G401 (cell line): ENCODE results near the gene SKIC2. TPM values are rescaled to one million over a fixed set of nuclear protein-coding genes. Genes with fewer than 3 reads are reported as not detected.

Experiments used
- total RNA-seq: library from RNA; depleted of rRNA; stranded (reverse); fragments of >200 nt; shearing (Covaris generic); gene quantifications from 2 replicates; pipeline ENCODE4 v1.2.3, GENCODE V29; 2014; rRNA removed

SKIC2 gene
- total RNA-seq, 1 experiment from 2014 or later: 41.0 TPM

Other genes starting within 250 kb of the SKIC2 start
- not detected in 2 replicates for gene LY6G6D, start 243.8 kb upstream of the SKIC2 start, total RNA-seq
- not detected in 2 replicates for gene LY6G6C, start 237.4 kb upstream of the SKIC2 start, total RNA-seq
- not detected in 2 replicates for gene MPIG6B, start 235.8 kb upstream of the SKIC2 start, total RNA-seq
- 141 and 183 TPM in 2 replicates for gene DDAH2, start 229.9 kb upstream of the SKIC2 start, total RNA-seq
- 868 and 869 TPM in 2 replicates for gene CLIC1, start 222.6 kb upstream of the SKIC2 start, total RNA-seq
- 3.2 and 7.1 TPM in 2 replicates for gene MSH5, start 219.2 kb upstream of the SKIC2 start, total RNA-seq
- gene SAPCD1, start 196.5 kb upstream of the SKIC2 start, total RNA-seq: 13.0 and 15.4 TPM in 2 replicates
- 0.78 and 1.7 TPM in 2 replicates for gene VWA7, start 181.8 kb upstream of the SKIC2 start, total RNA-seq
- 133 and 152 TPM in 2 replicates for gene VARS1, start 163.4 kb upstream of the SKIC2 start, total RNA-seq
- gene LSM2, start 152.2 kb upstream of the SKIC2 start, total RNA-seq: 64.0 and 104 TPM in 2 replicates
- 0.75 and 0.98 TPM in 2 replicates for gene HSPA1L, start 143.9 kb upstream of the SKIC2 start, total RNA-seq
- 0.25 TPM in 1 of 2 replicates, not detected in the other for gene HSPA1A, start 143.6 kb upstream of the SKIC2 start, total RNA-seq
- gene HSPA1B, start 131.4 kb upstream of the SKIC2 start, total RNA-seq: 201 and 209 TPM in 2 replicates
- 212 and 231 TPM in 2 replicates for gene NEU1, start 96.4 kb upstream of the SKIC2 start, total RNA-seq
- 0.18 and 0.41 TPM in 2 replicates for gene SLC44A4, start 80.2 kb upstream of the SKIC2 start, total RNA-seq
- 57.7 and 95.3 TPM in 2 replicates for gene EHMT2, start 61.5 kb upstream of the SKIC2 start, total RNA-seq
- 20.0 and 22.3 TPM in 2 replicates for gene ZBTB12, start 57.1 kb upstream of the SKIC2 start, total RNA-seq
- gene C2, start 31.5 kb upstream of the SKIC2 start, total RNA-seq: 0.98 and 3.7 TPM in 2 replicates
- not detected in 2 replicates for gene CFB, start 13.1 kb upstream of the SKIC2 start, total RNA-seq
- 183 and 198 TPM in 2 replicates for gene NELFE, start 204 bp upstream of the SKIC2 start, total RNA-seq
- gene DXO, start 13.0 kb downstream of the SKIC2 start, total RNA-seq: 4.3 and 7.1 TPM in 2 replicates
- gene C4A, start 22.9 kb downstream of the SKIC2 start, total RNA-seq: 0.98 and 1.2 TPM in 2 replicates
- 0.78 and 0.86 TPM in 2 replicates for gene C4B, start 55.6 kb downstream of the SKIC2 start, total RNA-seq
- not detected in 2 replicates for gene CYP21A2, start 79.2 kb downstream of the SKIC2 start, total RNA-seq
- gene TNXB, start 150.2 kb downstream of the SKIC2 start, total RNA-seq: under 0.01 TPM in 1 of 2 replicates, not detected in the other
- 21.1 and 23.1 TPM in 2 replicates for gene ATF6B, start 169.1 kb downstream of the SKIC2 start, total RNA-seq
- gene FKBPL, start 171.1 kb downstream of the SKIC2 start, total RNA-seq: 9.5 and 20.2 TPM in 2 replicates
- gene PRRT1, start 192.8 kb downstream of the SKIC2 start, total RNA-seq: 0.51 TPM in 1 of 2 replicates, not detected in the other
- 37.3 and 38.5 TPM in 2 replicates for gene PPT2, start 195.0 kb downstream of the SKIC2 start, total RNA-seq
- gene EGFL8, start 205.4 kb downstream of the SKIC2 start, total RNA-seq: 12.9 and 16.5 TPM in 2 replicates
- gene AGPAT1, start 216.9 kb downstream of the SKIC2 start, total RNA-seq: 75.4 and 80.4 TPM in 2 replicates
- 122 and 128 TPM in 2 replicates for gene RNF5, start 219.2 kb downstream of the SKIC2 start, total RNA-seq
- gene AGER, start 225.1 kb downstream of the SKIC2 start, total RNA-seq: 3.8 and 17.4 TPM in 2 replicates
- 109 and 123 TPM in 2 replicates for gene PBX2, start 231.0 kb downstream of the SKIC2 start, total RNA-seq
- 3.4 and 7.9 TPM in 2 replicates for gene GPSM3, start 233.5 kb downstream of the SKIC2 start, total RNA-seq